CD4-positive, CD25-positive, alpha-beta regulatory T cell (primary cell): ENCODE measurements around the gene KIAA1328. TPM values are rescaled to one million over a fixed set of nuclear protein-coding genes. Genes with fewer than 3 reads are reported as not detected.
A peak's percentile ranks its signal among the peaks of the same experiment; 100 is the strongest.

Experiments used
- ATAC-seq, 2 donors: fragments of 150-1000 bp; cut with Tn5 transposase; one replicate each; pipeline ENCODE4 v1.10.0; 2021; ENCODE audit warnings: low read depth in 2 of 2, moderate number of reproducible peaks in 2 of 2, moderate library complexity in 1 of 2
- DNase-seq, 3 donors: peaks; one replicate each; pipeline versions ENCODE4 v3.0.0 to v3.0.0-alpha.2; 2012 to 2022; ENCODE audit warnings: mixed read lengths in 1 of 3
- H3K27ac ChIP-seq: one replicate; pipeline ENCODE4 v1.7.0; 2013; ENCODE audit warnings: mild to moderate bottlenecking, low read length; ENCODE audit not compliant: insufficient read depth, poor library complexity, severe bottlenecking
- H3K27me3 ChIP-seq: one replicate; pipeline ENCODE4 v1.7.0; 2013; ENCODE audit warnings: low read length; ENCODE audit not compliant: control insufficient read depth, insufficient read depth
- H3K36me3 ChIP-seq: one replicate; pipeline ENCODE4 v1.7.0; 2013; ENCODE audit warnings: mild to moderate bottlenecking, low read length, moderate library complexity; ENCODE audit not compliant: control insufficient read depth, insufficient read depth
- H3K4me1 ChIP-seq: 2 replicates; pipeline ENCODE4 v1.7.0; 2013; ENCODE audit warnings: mild to moderate bottlenecking, low read length; ENCODE audit not compliant: insufficient read depth, control insufficient read depth, poor library complexity, severe bottlenecking
- H3K4me3 ChIP-seq: one replicate; pipeline ENCODE4 v1.7.0; 2013; ENCODE audit warnings: low read depth, mild to moderate bottlenecking, low read length, moderate library complexity
- H3K9me3 ChIP-seq, 2 experiments: 1 replicate in 1 of 2; 2 replicates in 1 of 2; pipeline ENCODE4 v1.7.0; 2013; ENCODE audit warnings: low read length in 2 of 2, mild to moderate bottlenecking in 1 of 2, moderate library complexity in 1 of 2; ENCODE audit not compliant: control insufficient read depth in 2 of 2
- H3K27ac Mint-ChIP-seq, 3 donors: one replicate each; pipeline ENCODE4 v1.8.0; 2020 to 2022; ENCODE audit warnings: mild to moderate bottlenecking in 3 of 3, mixed read lengths in 3 of 3, moderate library complexity in 2 of 3
- H3K27me3 Mint-ChIP-seq: one replicate; pipeline ENCODE4 v1.8.0; 2022; ENCODE audit warnings: mild to moderate bottlenecking, mixed read lengths
- H3K36me3 Mint-ChIP-seq: one replicate; pipeline ENCODE4 v1.8.0; 2020; ENCODE audit warnings: mixed read lengths
- H3K4me1 Mint-ChIP-seq, 4 donors: one replicate each; pipeline ENCODE4 v1.8.0; 2020 to 2022; ENCODE audit warnings: mixed read lengths in 4 of 4, mild to moderate bottlenecking in 1 of 4
- H3K4me3 Mint-ChIP-seq, 4 donors: one replicate each; pipeline ENCODE4 v1.8.0; 2020 to 2022; ENCODE audit warnings: mild to moderate bottlenecking in 4 of 4, mixed read lengths in 4 of 4, moderate library complexity in 3 of 4
- H3K9me3 Mint-ChIP-seq, 7 donors: one replicate each; pipeline ENCODE4 v1.8.0; 2020 to 2022; ENCODE audit warnings: mixed read lengths in 7 of 7, mild to moderate bottlenecking in 3 of 7, moderate library complexity in 2 of 7
- polyA plus RNA-seq, 4 donors: library from polyadenylated mRNA; unstranded; fragments of 300-500 nt; fragmentation: Illumina TruSeq; gene quantifications; one replicate each; pipeline ENCODE4 v1.2.3, GENCODE V29; 2021
- total RNA-seq: library from RNA; stranded (reverse); gene quantifications from one replicate; pipeline ENCODE4 v1.2.3, GENCODE V29; 2022

Gene KIAA1328
- total and polyA plus RNA-seq, 5 donors from 2014 or later, result 7.9 to 15.4 (median 8.5) TPM

- no peaks in the 10 kb centered on the region for H3K4me1 ChIP-seq
- Mint-ChIP-seq H3K27me3 (peaks cover 22% of the 10 kb centered on the region), H3K4me1 (no peaks in the 10 kb centered on the region), H3K36me3 (no peaks in the 10 kb centered on the region), H3K4me3 (no peak overlapping the region), H3K9me3 (peaks cover 0 to 2% (median 0%) of the 10 kb centered on the region in 7 donors), H3K27ac (no peak overlapping the region)
- H3K27ac ChIP-seq, result no peak overlapping the region
- H3K4me3 ChIP-seq, result no peak overlapping the region
- DNase-seq, result no peak
- H3K36me3 ChIP-seq, result no peaks in the 10 kb centered on the region
- ATAC-seq, result no peak
- no peaks in the 10 kb centered on the region for H3K27me3 ChIP-seq
- H3K9me3 ChIP-seq, result no peaks in the 10 kb centered on the region
These were observed 433.1 kb downstream of the KIAA1328 start for GRCh38 chr18:37261988-37262387.

GRCh38 chr18:37264956-37265355, 436.0 kb downstream of the KIAA1328 start:
- H3K27ac ChIP-seq, result no peak overlapping the region
- DNase-seq (no peak), ATAC-seq (no peak)
- H3K27ac Mint-ChIP-seq, result no peak overlapping the region
- no peaks in the 10 kb centered on the region for H3K36me3 ChIP-seq
- peaks cover 7% of the 10 kb centered on the region for H3K27me3 Mint-ChIP-seq
- H3K27me3 ChIP-seq, result no peaks in the 10 kb centered on the region
- peaks cover 0 to 1% (median 0%) of the 10 kb centered on the region in 7 donors for H3K9me3 Mint-ChIP-seq
- H3K4me3 Mint-ChIP-seq, result no peak overlapping the region
- no peaks in the 10 kb centered on the region for H3K9me3 ChIP-seq
- no peak overlapping the region for H3K4me3 ChIP-seq
- no peaks in the 10 kb centered on the region for H3K36me3 Mint-ChIP-seq
- no peaks in the 10 kb centered on the region for H3K4me1 Mint-ChIP-seq
- no peaks in the 10 kb centered on the region for H3K4me1 ChIP-seq

DNA sequence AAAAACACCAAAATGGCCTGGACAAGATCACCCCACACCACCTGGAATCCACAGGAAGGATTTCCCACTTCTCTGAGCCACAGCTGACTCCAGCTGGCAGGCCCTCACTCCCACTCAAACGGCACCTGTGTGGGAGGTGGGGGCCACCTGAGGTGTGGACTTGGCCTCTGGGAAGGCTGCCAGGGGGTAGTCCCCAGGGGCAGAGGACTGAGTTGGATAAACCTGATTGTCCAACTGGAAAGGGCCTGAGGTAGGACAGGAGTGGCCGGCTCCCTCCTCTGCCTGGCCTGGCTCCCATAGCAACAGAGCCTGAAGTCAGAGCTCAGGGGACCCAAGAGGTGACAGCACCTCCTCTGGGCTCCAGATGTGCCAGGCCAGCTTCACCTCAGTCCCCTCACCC, 436.5 kb downstream of the KIAA1328 start:
- peaks cover 7% of the 10 kb centered on the region for H3K27me3 Mint-ChIP-seq
- DNase-seq, result no peak
- no peak overlapping the region for H3K4me3 ChIP-seq
- no peak overlapping the region for H3K4me3 Mint-ChIP-seq
- no peaks in the 10 kb centered on the region for H3K4me1 ChIP-seq
- no peak for ATAC-seq
- H3K27ac Mint-ChIP-seq, result no peak overlapping the region
- no peaks in the 10 kb centered on the region for H3K27me3 ChIP-seq
- H3K36me3 Mint-ChIP-seq, result no peaks in the 10 kb centered on the region
- H3K36me3 ChIP-seq, result no peaks in the 10 kb centered on the region
- peaks cover 0 to 1% (median 0%) of the 10 kb centered on the region in 7 donors for H3K9me3 Mint-ChIP-seq
- no peaks in the 10 kb centered on the region for H3K4me1 Mint-ChIP-seq
- H3K27ac ChIP-seq, result no peak overlapping the region
- H3K9me3 ChIP-seq, result no peaks in the 10 kb centered on the region

- H3K27me3 ChIP-seq, result no peaks in the 10 kb centered on the region
- no peaks in the 10 kb centered on the region for H3K4me1 Mint-ChIP-seq
These were observed 437.4 kb downstream of the KIAA1328 start for GRCh38 chr18:37266290-37266689.

DNA sequence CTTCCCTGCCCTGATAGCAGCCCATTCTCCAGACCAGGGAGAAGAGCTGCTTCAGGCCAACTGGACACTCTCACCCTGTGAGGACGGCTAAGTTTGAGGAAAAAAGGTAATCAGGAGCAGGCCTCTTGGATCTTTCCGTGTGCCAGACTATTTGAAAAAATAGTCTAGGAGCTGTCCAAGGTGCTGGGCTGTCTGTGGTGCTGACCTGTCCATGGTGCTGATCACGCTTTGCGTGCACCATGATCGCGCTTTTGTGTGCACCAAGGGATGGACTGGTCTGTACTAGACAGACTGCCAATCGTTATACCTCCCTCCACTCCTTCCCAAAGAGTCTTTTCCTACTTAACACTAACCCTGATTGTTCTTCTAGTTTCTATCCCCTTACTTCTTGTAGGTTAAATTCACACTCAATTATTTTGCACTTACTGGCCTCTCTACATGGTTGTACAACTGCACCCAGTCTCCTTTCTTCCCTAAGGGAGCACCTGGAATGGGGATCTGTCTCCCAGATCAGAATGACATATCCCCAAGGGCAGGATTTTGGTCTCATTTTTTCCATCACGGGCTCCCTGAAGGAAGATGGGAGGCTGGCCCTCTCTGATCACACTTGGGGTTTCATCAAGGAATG, 441.2 kb downstream of the KIAA1328 start:
- H3K4me3 Mint-ChIP-seq, result no peak overlapping the region
- Histone ChIP-seq H3K27me3 (no peaks in the 10 kb centered on the region), H3K27ac (no peak overlapping the region), H3K4me3 (no peak overlapping the region), H3K4me1 (no peaks in the 10 kb centered on the region), H3K9me3 (no peaks in the 10 kb centered on the region), H3K36me3 (no peaks in the 10 kb centered on the region)
- H3K27ac Mint-ChIP-seq, result no peak overlapping the region
- no peaks in the 10 kb centered on the region for H3K4me1 Mint-ChIP-seq
- H3K27me3 Mint-ChIP-seq, result peaks cover 4% of the 10 kb centered on the region
- H3K9me3 Mint-ChIP-seq, result peaks cover 0 to 4% (median 0%) of the 10 kb centered on the region in 7 donors
- ATAC-seq, result no peak
- H3K36me3 Mint-ChIP-seq, result no peaks in the 10 kb centered on the region
- DNase-seq, result peak in 1 of 3 donors; percentile 12

More at GRCh38 chr18:37266290-37266689, 437.4 kb downstream of the KIAA1328 start:
- Mint-ChIP-seq H3K36me3 (no peaks in the 10 kb centered on the region), H3K27me3 (peaks cover 7% of the 10 kb centered on the region), H3K4me3 (no peak overlapping the region), H3K27ac (no peak overlapping the region), H3K9me3 (peaks cover 0 to 1% (median 0%) of the 10 kb centered on the region in 7 donors)
- Histone ChIP-seq H3K4me3 (no peak overlapping the region), H3K36me3 (no peaks in the 10 kb centered on the region), H3K4me1 (no peaks in the 10 kb centered on the region), H3K9me3 (no peaks in the 10 kb centered on the region), H3K27ac (no peak overlapping the region)
- DNase-seq (no peak), ATAC-seq (no peak)

- H3K27ac Mint-ChIP-seq, result peak overlapping the region in 1 of 3 donors; percentile 74
- Histone ChIP-seq H3K27me3 (no peaks in the 10 kb centered on the region), H3K4me1 (no peaks in the 10 kb centered on the region), H3K27ac (no peak overlapping the region), H3K9me3 (no peaks in the 10 kb centered on the region), H3K36me3 (no peaks in the 10 kb centered on the region), H3K4me3 (no peak overlapping the region)
- ATAC-seq (no peak), DNase-seq (no peak)
- H3K4me1 Mint-ChIP-seq, result peaks cover 0 to 3% (median 0%) of the 10 kb centered on the region in 4 donors
- peaks cover 0 to 4% (median 0%) of the 10 kb centered on the region in 7 donors for H3K9me3 Mint-ChIP-seq
- peaks cover 7% of the 10 kb centered on the region for H3K27me3 Mint-ChIP-seq
- no peak overlapping the region for H3K4me3 Mint-ChIP-seq
- no peaks in the 10 kb centered on the region for H3K36me3 Mint-ChIP-seq
These were observed 441.7 kb downstream of the KIAA1328 start for GRCh38 chr18:37270666-37271052.

GRCh38 chr18:37272226-37272625, 443.3 kb downstream of the KIAA1328 start:
- no peak for DNase-seq
- H3K27me3 Mint-ChIP-seq, result peaks cover 16% of the 10 kb centered on the region
- H3K4me3 ChIP-seq, result no peak overlapping the region
- no peaks in the 10 kb centered on the region for H3K36me3 Mint-ChIP-seq
- no peaks in the 10 kb centered on the region for H3K27me3 ChIP-seq
- no peaks in the 10 kb centered on the region for H3K9me3 ChIP-seq
- no peaks in the 10 kb centered on the region for H3K36me3 ChIP-seq
- H3K4me1 Mint-ChIP-seq, result peaks cover 0 to 3% (median 0%) of the 10 kb centered on the region in 4 donors
- peaks cover 0 to 6% (median 0%) of the 10 kb centered on the region in 7 donors for H3K9me3 Mint-ChIP-seq
- no peak overlapping the region for H3K27ac Mint-ChIP-seq
- no peak overlapping the region for H3K27ac ChIP-seq
- no peak overlapping the region for H3K4me3 Mint-ChIP-seq
- ATAC-seq, result no peak
- no peaks in the 10 kb centered on the region for H3K4me1 ChIP-seq

DNA sequence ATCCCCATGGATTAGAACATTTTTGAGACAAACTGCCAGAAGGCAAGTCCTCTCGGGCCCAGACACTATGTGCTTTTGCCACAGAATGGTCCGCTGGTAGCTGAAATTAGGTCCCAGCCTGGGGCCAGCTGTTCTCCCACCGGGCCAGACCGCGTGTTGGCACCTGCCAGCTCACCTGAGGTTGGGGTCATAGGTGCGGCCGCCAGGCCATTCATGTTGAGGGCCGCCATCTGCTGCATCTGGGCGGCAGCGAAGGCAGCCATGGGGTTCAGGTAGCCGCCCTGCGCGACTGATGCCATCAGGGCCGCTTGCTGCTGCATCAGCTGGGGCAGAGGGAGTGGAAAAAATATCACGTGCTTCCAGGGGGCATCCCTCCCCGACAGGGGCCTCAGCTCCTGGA, 443.9 kb downstream of the KIAA1328 start:
- H3K4me1 ChIP-seq, result no peaks in the 10 kb centered on the region
- ATAC-seq, result no peak
- Mint-ChIP-seq H3K9me3 (peaks cover 0 to 6% (median 0%) of the 10 kb centered on the region in 7 donors), H3K27ac (no peak overlapping the region), H3K27me3 (peaks cover 16% of the 10 kb centered on the region), H3K36me3 (no peaks in the 10 kb centered on the region), H3K4me3 (no peak overlapping the region), H3K4me1 (peaks cover 0 to 3% (median 0%) of the 10 kb centered on the region in 4 donors)
- H3K4me3 ChIP-seq, result no peak overlapping the region
- H3K36me3 ChIP-seq, result no peaks in the 10 kb centered on the region
- H3K27ac ChIP-seq, result no peak overlapping the region
- H3K27me3 ChIP-seq, result no peaks in the 10 kb centered on the region
- H3K9me3 ChIP-seq, result no peaks in the 10 kb centered on the region
- no peak for DNase-seq
